Measurements from ENCODE around the gene AGAP1. TPM values are rescaled to one million over a fixed set of nuclear protein-coding genes. Genes with fewer than 3 reads are reported as not detected.

The AGAP1 gene
- total RNA-seq, 3 donors from 2014 or later (not counting 1 experiment from before 2014, with no cell fraction given) = 42.0 to 56.4 (median 45.7) TPM

GRCh38 chr2:236001854-236002253 lies 508.0 kb downstream of the AGAP1 start:
- no peaks in the 10 kb centered on the region for H3K4me1 ChIP-seq (ENCODE audit: control insufficient read depth, insufficient read depth, low read length)
- 95% methylated on average over 8 of the region's 8 CpGs for WGBS (ENCODE audit: insufficient coverage)
- no peaks in the 10 kb centered on the region for H3K27me3 Mint-ChIP-seq (ENCODE audit: low read depth in 2 of 2)
- intact Hi-C loops (cut with micrococcal nuclease) = no loop called here
- H3K9me3 ChIP-seq (ENCODE audit: control insufficient read depth, insufficient read depth, low read length) = peaks cover 12% of the 10 kb centered on the region
- H3K4me3 ChIP-seq (ENCODE audit: low read length) = no peak overlapping the region
- H3K27ac Mint-ChIP-seq = no peak overlapping the region
- no peak for TF ChIP-seq CTCF (IDR thresholded peaks at IDR 0.05)
- ATAC-seq (no peak), DNase-seq (no peak)
- H3K4me1 Mint-ChIP-seq = peaks cover 9 to 10% of the 10 kb centered on the region in 2 donors
- no peaks in the 10 kb centered on the region for H3K27me3 ChIP-seq (ENCODE audit: control insufficient read depth, insufficient read depth, low read length)
- no peaks in the 10 kb centered on the region for H3K36me3 Mint-ChIP-seq
- no peak overlapping the region for H3K4me3 Mint-ChIP-seq
- no peaks in the 10 kb centered on the region for H3K36me3 ChIP-seq (ENCODE audit: control insufficient read depth, insufficient read depth, low read length)
- H3K9me3 Mint-ChIP-seq = no peaks in the 10 kb centered on the region
- no peak overlapping the region for H3K27ac ChIP-seq (ENCODE audit: low read length)

- H3K27ac ChIP-seq (ENCODE audit: low read length) = no peak overlapping the region
- H3K9me3 ChIP-seq (ENCODE audit: control insufficient read depth, insufficient read depth, low read length) = no peaks in the 10 kb centered on the region
- no peak for DNase-seq
- Mint-ChIP-seq H3K27me3 (ENCODE audit: low read depth in 2 of 2) (no peaks in the 10 kb centered on the region), H3K4me3 (no peak overlapping the region), H3K9me3 (no peaks in the 10 kb centered on the region), H3K36me3 (no peaks in the 10 kb centered on the region), H3K4me1 (peaks cover 7 to 16% of the 10 kb centered on the region in 2 donors), H3K27ac (no peak overlapping the region)
- intact Hi-C loops (cut with micrococcal nuclease) = no loop called here
- H3K36me3 ChIP-seq (ENCODE audit: control insufficient read depth, insufficient read depth, low read length) = no peaks in the 10 kb centered on the region
- no peak overlapping the region for H3K4me3 ChIP-seq (ENCODE audit: low read length)
- no peak for ATAC-seq
- H3K27me3 ChIP-seq (ENCODE audit: control insufficient read depth, insufficient read depth, low read length) = no peaks in the 10 kb centered on the region
- no peak for TF ChIP-seq CTCF (IDR thresholded peaks at IDR 0.05)
- 95% methylated on average over 6 of the region's 6 CpGs for WGBS (ENCODE audit: insufficient coverage)
- peaks cover 3% of the 10 kb centered on the region for H3K4me1 ChIP-seq (ENCODE audit: control insufficient read depth, insufficient read depth, low read length)
Observed at GRCh38 chr2:236008006-236008405, 514.2 kb downstream of the AGAP1 start.

GRCh38 chr2:236008857-236009256 lies 515.0 kb downstream of the AGAP1 start:
- Histone ChIP-seq H3K4me1 (ENCODE audit: control insufficient read depth, insufficient read depth, low read length) (peaks cover 3% of the 10 kb centered on the region), H3K27ac (ENCODE audit: low read length) (no peak overlapping the region), H3K9me3 (ENCODE audit: control insufficient read depth, insufficient read depth, low read length) (no peaks in the 10 kb centered on the region), H3K27me3 (ENCODE audit: control insufficient read depth, insufficient read depth, low read length) (no peaks in the 10 kb centered on the region), H3K4me3 (ENCODE audit: low read length) (no peak overlapping the region), H3K36me3 (ENCODE audit: control insufficient read depth, insufficient read depth, low read length) (no peaks in the 10 kb centered on the region)
- peaks cover 8 to 17% of the 10 kb centered on the region in 2 donors for H3K4me1 Mint-ChIP-seq
- DNase-seq = no peak
- intact Hi-C loops (cut with micrococcal nuclease) = no loop called here
- no peaks in the 10 kb centered on the region for H3K27me3 Mint-ChIP-seq (ENCODE audit: low read depth in 2 of 2)
- H3K4me3 Mint-ChIP-seq = no peak overlapping the region
- no peak overlapping the region for H3K27ac Mint-ChIP-seq
- no peak for TF ChIP-seq CTCF (IDR thresholded peaks at IDR 0.05)
- 92% methylated on average over 9 of the region's 9 CpGs for WGBS (ENCODE audit: insufficient coverage)
- no peak for ATAC-seq
- H3K9me3 Mint-ChIP-seq = no peaks in the 10 kb centered on the region
- no peaks in the 10 kb centered on the region for H3K36me3 Mint-ChIP-seq

GRCh38 chr2:236010920-236011685 lies 517.3 kb downstream of the AGAP1 start:
- Histone ChIP-seq H3K27me3 (ENCODE audit: control insufficient read depth, insufficient read depth, low read length) (no peaks in the 10 kb centered on the region), H3K4me1 (ENCODE audit: control insufficient read depth, insufficient read depth, low read length) (peaks cover 3% of the 10 kb centered on the region), H3K27ac (ENCODE audit: low read length) (no peak overlapping the region), H3K36me3 (ENCODE audit: control insufficient read depth, insufficient read depth, low read length) (no peaks in the 10 kb centered on the region), H3K9me3 (ENCODE audit: control insufficient read depth, insufficient read depth, low read length) (no peaks in the 10 kb centered on the region), H3K4me3 (ENCODE audit: low read length) (no peak overlapping the region)
- no peak overlapping the region for H3K4me3 Mint-ChIP-seq
- peaks cover 4 to 9% of the 10 kb centered on the region in 2 donors for H3K27me3 Mint-ChIP-seq (ENCODE audit: low read depth in 2 of 2)
- ATAC-seq (no peak), DNase-seq (no peak)
- no peak overlapping the region for H3K27ac Mint-ChIP-seq
- WGBS (ENCODE audit: insufficient coverage) = 84% methylated on average over 15 of the region's 15 CpGs
- intact Hi-C loops (cut with micrococcal nuclease) = no loop called here
- no peak for TF ChIP-seq CTCF (IDR thresholded peaks at IDR 0.05)
- H3K9me3 Mint-ChIP-seq = no peaks in the 10 kb centered on the region
- peaks cover 22 to 31% of the 10 kb centered on the region in 2 donors for H3K4me1 Mint-ChIP-seq
- no peaks in the 10 kb centered on the region for H3K36me3 Mint-ChIP-seq

Measured in natural killer cell (primary cell).